Measurements from ENCODE around the gene CSNK1D. TPM values are rescaled to one million over a fixed set of nuclear protein-coding genes. Genes with fewer than 3 reads are reported as not detected.
"Not testable (repeated sequence)": the region's sequence is repeated elsewhere in the genome, so short reads cannot be mapped to it uniquely, and the experiment has no call there.

CSNK1D gene
- total RNA-seq, 2 experiments from 2014 or later = 116 TPM

DNA sequence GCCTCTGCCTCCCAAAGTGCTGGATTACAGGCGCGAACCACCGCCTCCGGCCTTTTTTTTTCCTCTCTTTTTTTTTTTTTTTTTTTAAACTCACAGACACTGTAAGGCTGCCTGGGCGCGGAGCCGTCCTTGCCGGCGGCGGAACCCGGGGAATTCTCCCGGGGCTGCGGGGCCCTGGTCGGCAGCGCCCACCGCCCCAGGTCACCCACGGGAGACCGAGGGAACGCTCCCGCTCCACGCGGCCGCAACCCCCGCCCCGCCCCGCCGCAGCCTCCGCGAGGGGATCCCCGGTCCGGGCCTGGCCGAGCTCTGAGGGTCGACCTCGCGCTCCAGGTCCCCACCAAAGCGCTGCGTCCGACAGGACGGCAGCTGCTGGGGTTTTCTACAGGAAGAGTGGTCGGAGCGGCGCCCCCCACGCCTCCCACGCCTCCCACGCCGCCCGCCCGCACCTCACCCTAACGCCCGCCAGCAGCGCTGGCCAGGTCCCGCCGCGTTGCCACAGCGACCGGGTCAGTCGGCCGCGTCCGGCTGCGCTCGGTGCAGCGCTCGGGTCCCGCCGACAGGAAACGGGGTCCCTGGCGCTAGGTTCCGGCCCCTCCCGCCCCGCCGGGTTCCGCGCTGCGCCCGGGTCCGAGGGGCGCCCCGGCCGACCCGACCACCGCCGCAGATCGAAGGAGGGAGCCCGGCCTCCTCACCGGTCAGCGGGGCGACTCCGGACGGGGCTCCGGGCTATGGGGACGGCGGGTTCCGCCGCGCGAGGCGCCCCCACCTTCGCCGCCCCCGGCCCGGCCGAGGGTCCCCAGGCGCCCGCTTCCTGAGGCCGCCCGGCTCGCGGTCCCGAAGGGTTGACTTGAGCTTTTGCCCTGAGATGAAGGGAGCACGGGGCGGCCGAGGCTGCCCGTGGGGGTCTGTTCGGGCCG is 60.9 kb downstream of the CSNK1D start, which contains the start of gene CCDC57:
Gene CCDC57, minus strand, starts transcription at position 512 of the 920 bp plus-strand sequence. CDS start 10,898 bp downstream, outside the sequence.
- H3K27me3 Mint-ChIP-seq = no peaks in the 10 kb centered on the region
- peaks cover 43% of the 10 kb centered on the region for H3K4me1 Mint-ChIP-seq
- ChIA-PET CTCF (interaction anchor here (0.9 to 1.2 kb wide), 3 partner anchors 24 to 182 kb away, joined by 3 to 4 read pairs (median 3); no protein-coding TSS in a partner anchor), POLR2A (interaction anchor here (0.7 to 3.5 kb wide), 9 partner anchors 9 to 61 kb away, joined by 3 to 27 read pairs (median 4); partner anchors contain the start of genes CSNK1D and SLC16A3)
- no peaks in the 10 kb centered on the region for H3K9me3 Mint-ChIP-seq
- H3K27ac Mint-ChIP-seq = peak within 1 kb of the TSS; percentile 52
- peak within 1 kb of the TSS; percentile 77 for H3K4me3 Mint-ChIP-seq
- peaks cover 2% of the 10 kb centered on the region for H3K36me3 Mint-ChIP-seq (ENCODE audit: low read depth)
- peak; percentile 77 for DNase-seq

DNA sequence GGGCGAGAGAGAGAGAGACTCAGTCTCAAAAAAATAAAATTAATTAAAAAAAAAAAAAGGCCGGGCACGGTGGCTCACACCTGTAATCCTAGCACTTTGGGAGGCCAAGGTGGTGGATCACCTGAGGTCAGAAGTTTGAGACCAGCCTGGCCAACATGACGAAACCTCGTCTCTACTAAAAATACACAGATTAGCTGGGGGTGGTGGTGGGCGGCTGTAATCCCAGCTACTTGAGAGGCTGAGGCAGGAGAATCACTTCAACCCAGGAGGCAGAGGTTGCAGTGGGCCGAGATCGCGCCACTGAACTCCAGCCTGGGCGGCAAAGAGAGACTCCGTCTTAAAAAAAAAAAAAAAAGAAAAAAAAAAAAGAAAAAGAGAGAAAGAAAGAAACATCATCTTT is 62.8 kb downstream of the CSNK1D start:
- POLR2A ChIA-PET; H3K9me3 Mint-ChIP-seq; H3K27ac Mint-ChIP-seq; H3K27me3 Mint-ChIP-seq; CTCF ChIA-PET; H3K36me3 Mint-ChIP-seq (ENCODE audit: low read depth); H3K4me3 Mint-ChIP-seq; DNase-seq: not testable (repeated sequence)
- peaks cover 42% of the 10 kb centered on the region for H3K4me1 Mint-ChIP-seq

DNA sequence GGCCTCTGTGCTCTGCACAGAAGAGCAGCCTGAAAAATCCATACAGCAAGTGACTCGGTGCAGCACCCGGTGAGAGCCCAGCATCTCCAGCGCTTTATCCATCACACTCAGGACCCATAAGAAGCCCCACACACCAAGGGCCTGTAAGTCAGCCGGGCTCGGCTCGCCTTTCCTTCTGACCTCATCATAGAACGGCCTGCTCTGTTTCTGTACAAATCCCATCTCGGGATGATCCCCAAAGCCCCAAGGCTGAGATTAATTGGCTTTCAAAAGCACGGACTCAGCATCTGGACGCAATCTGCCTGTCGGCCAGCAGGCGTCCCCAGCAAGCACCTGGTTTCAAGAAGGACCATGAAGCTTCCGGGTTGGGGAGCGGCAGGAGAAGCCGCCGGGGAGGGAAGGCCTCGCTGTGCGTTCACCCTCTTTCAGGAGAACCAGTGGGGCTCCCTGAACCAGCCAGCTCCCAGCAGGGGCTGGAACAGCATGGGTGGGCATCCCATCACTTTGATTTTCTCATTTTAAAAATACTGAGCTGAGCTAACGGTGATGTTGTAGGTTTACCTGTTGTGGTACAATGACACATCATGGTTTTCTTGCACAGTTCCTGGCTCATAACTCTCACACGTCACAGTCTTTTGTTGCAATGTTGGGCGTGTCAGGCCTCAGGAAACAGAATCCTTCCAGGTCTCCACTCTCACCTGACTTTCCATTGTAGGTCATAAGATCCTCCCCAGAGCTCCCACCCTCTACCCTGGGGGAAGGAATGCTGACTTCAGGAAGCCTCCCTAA is 67.6 kb downstream of the CSNK1D start:
- ChIA-PET CTCF (interaction anchor here (0.6 to 1.5 kb wide), 17 partner anchors 8 to 510 kb away, joined by 3 to 11 read pairs (median 5); partner anchors contain the start of genes CENPX, DCXR, FN3KRP and LRRC45), POLR2A (interaction anchor here (0.6 to 2.6 kb wide), 20 partner anchors 9 to 280 kb away, joined by 3 to 27 read pairs (median 4); partner anchors contain the start of genes CSNK1D, DCXR, RAC3 and SECTM1)
- Mint-ChIP-seq H3K36me3 (ENCODE audit: low read depth) (peaks cover 8% of the 10 kb centered on the region), H3K27ac (peak overlapping the region; percentile 92), H3K27me3 (no peaks in the 10 kb centered on the region), H3K4me1 (peaks cover 46% of the 10 kb centered on the region), H3K4me3 (peak overlapping the region; percentile 31), H3K9me3 (no peaks in the 10 kb centered on the region)
- peak; percentile 86 for DNase-seq

DNA sequence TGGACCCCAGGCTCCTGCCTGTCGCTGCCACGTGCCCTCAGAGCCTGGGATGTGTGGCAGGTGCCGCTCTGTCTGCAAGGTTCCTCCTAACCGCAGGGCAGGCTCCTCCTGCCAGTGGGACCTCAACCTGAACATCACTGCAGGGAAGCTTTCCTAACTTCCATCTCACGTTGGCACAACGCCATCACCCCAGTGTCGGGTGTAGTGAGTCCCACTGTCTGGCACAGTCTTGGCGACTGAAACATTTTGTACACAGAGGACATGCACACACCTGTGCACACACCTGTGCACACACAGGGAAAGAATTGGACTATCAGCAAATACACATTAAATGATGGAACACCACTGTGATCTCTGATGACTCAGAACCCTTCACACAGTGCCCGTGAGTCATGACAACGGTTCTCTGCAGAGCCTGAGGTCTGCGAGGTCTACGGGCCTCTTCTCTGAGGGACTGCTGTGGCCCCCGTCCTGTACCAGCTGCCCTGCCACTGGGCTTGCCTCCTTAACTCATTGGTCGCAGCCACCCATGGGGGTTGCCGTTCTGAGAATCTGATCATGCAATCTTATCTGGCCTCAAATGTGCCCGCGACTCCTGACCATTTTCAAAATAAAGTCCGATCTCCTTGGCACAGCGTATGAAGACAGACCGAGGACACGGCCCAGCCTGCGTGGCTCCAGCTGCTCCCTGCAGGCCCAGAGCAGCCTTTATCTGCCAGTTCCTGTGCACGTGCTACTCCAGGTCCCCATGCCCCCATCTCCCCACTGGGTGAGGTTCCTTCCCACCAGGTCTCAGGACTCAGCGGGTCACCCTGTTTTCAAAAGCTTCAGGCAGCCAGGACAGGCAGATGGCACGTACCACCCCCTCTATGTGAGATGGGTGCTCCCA is 68.4 kb downstream of the CSNK1D start:
- peaks cover 55% of the 10 kb centered on the region for H3K4me1 Mint-ChIP-seq

DNA sequence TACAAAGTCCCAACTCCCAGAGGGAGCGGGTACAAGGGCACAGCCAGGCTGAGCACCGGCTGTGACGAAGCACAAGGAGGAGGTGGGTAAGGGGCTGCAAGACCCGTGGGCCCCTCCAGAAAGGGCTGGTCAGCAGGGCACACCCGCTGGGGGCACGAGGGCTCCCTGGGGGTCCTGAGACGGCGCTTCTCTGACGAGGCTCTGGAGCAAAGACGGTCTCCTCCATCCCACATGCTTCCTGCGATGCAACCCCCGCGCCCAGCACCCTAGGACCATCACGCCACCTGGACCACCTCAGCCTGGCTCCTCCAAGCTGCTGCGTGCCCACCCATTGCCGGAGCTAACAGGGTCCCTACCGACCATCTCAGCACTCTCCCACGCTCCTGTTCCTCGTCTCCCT is 69.6 kb downstream of the CSNK1D start:
- H3K4me3 Mint-ChIP-seq = no peak overlapping the region
- POLR2A ChIA-PET = interaction anchor here (1.2 kb wide), 1 partner anchor 88 kb away, joined by 3 read pairs; no protein-coding TSS in a partner anchor

More for the DNA sequence above, 68.4 kb downstream of the CSNK1D start:
- ChIA-PET CTCF (interaction anchor here (0.8 to 1.2 kb wide), 7 partner anchors 10 to 117 kb away, joined by 3 to 11 read pairs (median 5); partner anchors contain the start of gene SLC16A3), POLR2A (interaction anchor here (0.8 to 2.6 kb wide), 17 partner anchors 9 to 279 kb away, joined by 3 to 27 read pairs (median 4); partner anchors contain the start of genes CSNK1D, DCXR, RAC3 and SLC16A3)
- no peak overlapping the region for H3K4me3 Mint-ChIP-seq
- H3K9me3 Mint-ChIP-seq = no peaks in the 10 kb centered on the region
- H3K27ac Mint-ChIP-seq = peak overlapping the region; percentile 92
- H3K36me3 Mint-ChIP-seq (ENCODE audit: low read depth) = peaks cover 8% of the 10 kb centered on the region
- H3K27me3 Mint-ChIP-seq = no peaks in the 10 kb centered on the region
- no peak for DNase-seq

DNA sequence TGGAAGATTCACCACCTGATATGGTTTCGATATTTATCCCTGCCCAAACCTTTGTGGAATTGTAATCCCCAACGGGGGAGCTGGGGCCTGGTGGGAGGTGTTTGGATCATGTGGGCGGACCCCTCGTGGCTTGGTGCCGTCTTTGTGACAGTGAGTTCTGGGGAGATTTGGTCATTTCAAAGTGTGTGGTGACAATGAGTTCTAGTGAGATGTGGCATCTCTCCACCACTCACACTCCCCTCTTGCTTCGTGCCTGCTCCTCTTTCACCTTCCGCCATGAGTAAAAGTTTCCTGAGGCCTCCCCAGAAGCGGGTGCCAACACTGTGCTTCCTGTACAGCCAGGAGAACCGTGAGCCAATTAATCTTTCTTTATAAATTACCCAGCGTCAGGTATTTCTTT is 70.5 kb downstream of the CSNK1D start:
- Mint-ChIP-seq H3K4me3 (no peak overlapping the region), H3K36me3 (ENCODE audit: low read depth) (peaks cover 16% of the 10 kb centered on the region), H3K27me3 (no peaks in the 10 kb centered on the region), H3K4me1 (peaks cover 72% of the 10 kb centered on the region), H3K27ac (peak overlapping the region; percentile 34), H3K9me3 (no peaks in the 10 kb centered on the region)
- ChIA-PET CTCF (interaction anchor here (1.4 kb wide), 1 partner anchor 9 kb away, joined by 3 read pairs; no protein-coding TSS in a partner anchor), POLR2A (interaction anchor here (0.8 to 1.2 kb wide), 2 partner anchors 26 to 89 kb away, joined by 3 read pairs; partner anchors contain the start of gene SLC16A3)
- no peak for DNase-seq

More for the DNA sequence above, 69.6 kb downstream of the CSNK1D start:
- Mint-ChIP-seq H3K27ac (no peak overlapping the region), H3K27me3 (no peaks in the 10 kb centered on the region), H3K4me1 (peaks cover 65% of the 10 kb centered on the region), H3K9me3 (no peaks in the 10 kb centered on the region), H3K36me3 (ENCODE audit: low read depth) (peaks cover 11% of the 10 kb centered on the region)
- DNase-seq = no peak
- CTCF ChIA-PET = interaction anchor here (0.8 to 1.4 kb wide), 2 partner anchors 10 to 31 kb away, joined by 3 read pairs; no protein-coding TSS in a partner anchor

DNA sequence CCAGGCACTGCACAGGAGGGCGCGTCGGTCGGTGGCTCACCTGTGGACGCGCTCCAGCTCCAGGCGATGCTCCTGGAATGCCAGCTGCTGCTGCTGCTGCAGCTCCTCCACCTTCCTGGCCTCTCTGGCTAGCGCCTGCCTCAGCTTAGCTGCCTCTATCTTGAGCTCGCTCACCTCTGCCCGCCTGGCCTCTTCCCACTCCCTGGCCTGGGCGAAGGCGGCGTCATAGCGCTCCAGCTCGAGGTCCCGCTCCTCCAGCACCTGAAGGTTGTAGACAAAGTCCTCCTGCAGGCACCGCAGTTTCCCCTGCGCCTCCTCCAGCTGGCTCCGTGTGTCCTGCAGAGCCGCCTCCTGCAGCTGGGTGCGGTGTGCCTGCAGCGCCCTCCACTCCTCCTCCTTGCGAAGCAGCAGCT is 72.0 kb downstream of the CSNK1D start:
- ChIA-PET POLR2A (interaction anchor here (0.8 to 3.0 kb wide), 8 partner anchors 9 to 115 kb away, joined by 3 to 20 read pairs (median 5); partner anchors contain the start of genes CCDC57 and SLC16A3), CTCF (interaction anchor here (3.0 kb wide), 1 partner anchor 27 kb away, joined by 7 read pairs; the partner anchor contains the start of gene SLC16A3)
- Mint-ChIP-seq H3K9me3 (no peaks in the 10 kb centered on the region), H3K4me3 (no peak overlapping the region), H3K27me3 (no peaks in the 10 kb centered on the region), H3K27ac (peak overlapping the region; percentile 26), H3K4me1 (peaks cover 70% of the 10 kb centered on the region), H3K36me3 (ENCODE audit: low read depth) (peaks cover 12% of the 10 kb centered on the region)
- DNase-seq = no peak

DNA sequence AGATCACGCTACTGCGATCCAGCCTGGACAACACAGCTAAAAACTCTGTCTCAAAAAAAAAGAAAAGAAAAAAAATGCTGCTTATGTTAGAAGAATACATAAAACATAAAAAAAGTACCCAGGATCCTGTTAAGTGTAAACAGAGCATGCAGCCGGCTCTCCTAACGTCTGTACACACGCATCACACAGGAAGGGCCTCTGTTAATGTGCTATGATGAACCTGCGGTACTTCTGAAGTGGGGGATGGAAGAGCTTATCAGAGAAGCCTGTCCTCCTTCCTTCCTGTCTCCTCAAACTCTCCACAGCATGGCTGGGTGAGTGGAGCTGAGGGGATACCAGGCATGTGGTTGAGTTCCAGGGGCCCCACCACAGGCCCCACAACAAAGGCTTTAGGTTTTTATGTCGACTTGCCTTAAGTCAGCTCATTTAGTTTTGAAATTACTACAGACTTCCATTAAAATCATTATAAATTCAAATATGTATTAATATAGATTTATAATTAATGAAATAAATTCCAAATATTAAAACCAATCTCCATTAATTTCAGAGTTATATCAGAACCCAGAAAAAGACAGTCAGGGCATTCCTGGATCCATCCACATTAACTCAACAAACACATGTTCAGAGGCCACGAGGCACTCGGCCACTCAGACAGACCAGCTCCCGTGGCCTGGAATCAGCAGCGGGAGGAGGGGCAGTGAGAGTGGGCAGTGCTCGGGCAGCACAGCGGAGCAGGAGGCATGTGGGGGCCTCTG is 72.6 kb downstream of the CSNK1D start:
- Mint-ChIP-seq H3K27ac (peak overlapping the region; percentile 76), H3K4me1 (peaks cover 66% of the 10 kb centered on the region), H3K9me3 (no peaks in the 10 kb centered on the region), H3K27me3 (no peaks in the 10 kb centered on the region), H3K4me3 (no peak overlapping the region), H3K36me3 (ENCODE audit: low read depth) (peaks cover 11% of the 10 kb centered on the region)
- ChIA-PET POLR2A (interaction anchor here (0.6 to 3.0 kb wide), 11 partner anchors 9 to 135 kb away, joined by 3 to 20 read pairs (median 4); partner anchors contain the start of genes CCDC57 and SLC16A3), CTCF (interaction anchor here (1.0 to 3.0 kb wide), 3 partner anchors 28 to 170 kb away, joined by 3 to 7 read pairs (median 4); partner anchors contain the start of gene SLC16A3)
- DNase-seq = peak; percentile 67

DNA sequence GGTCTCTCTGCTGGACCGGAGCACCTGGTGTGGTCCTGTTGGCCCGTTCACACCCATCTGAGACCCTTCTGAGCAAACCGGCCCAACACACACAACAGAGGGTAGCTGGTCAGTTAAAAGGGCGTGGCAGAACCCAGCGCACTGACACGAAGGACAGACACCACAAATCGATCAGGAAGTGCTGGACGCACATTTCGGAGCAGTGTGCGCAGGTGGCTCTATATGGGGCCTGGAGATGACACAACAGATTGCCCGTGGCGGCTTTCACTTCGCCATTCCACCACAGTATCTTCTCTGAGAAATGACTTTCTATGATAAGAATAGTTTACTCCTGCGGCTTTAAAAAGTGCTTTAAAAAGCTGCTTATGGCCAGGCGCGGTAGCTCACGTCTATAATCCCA is 73.4 kb downstream of the CSNK1D start:
- no peak overlapping the region for H3K4me3 Mint-ChIP-seq
- ChIA-PET POLR2A (interaction anchor here (0.7 to 3.0 kb wide), 5 partner anchors 29 to 97 kb away, joined by 3 to 20 read pairs (median 3); partner anchors contain the start of gene SLC16A3), CTCF (interaction anchor here (1.0 to 3.0 kb wide), 3 partner anchors 29 to 169 kb away, joined by 3 to 7 read pairs (median 4); partner anchors contain the start of gene SLC16A3)
- peaks cover 17% of the 10 kb centered on the region for H3K36me3 Mint-ChIP-seq (ENCODE audit: low read depth)
- H3K27me3 Mint-ChIP-seq = no peaks in the 10 kb centered on the region
- peak overlapping the region; percentile 76 for H3K27ac Mint-ChIP-seq
- no peak for DNase-seq
- H3K9me3 Mint-ChIP-seq = no peaks in the 10 kb centered on the region
- H3K4me1 Mint-ChIP-seq = peaks cover 58% of the 10 kb centered on the region

DNA sequence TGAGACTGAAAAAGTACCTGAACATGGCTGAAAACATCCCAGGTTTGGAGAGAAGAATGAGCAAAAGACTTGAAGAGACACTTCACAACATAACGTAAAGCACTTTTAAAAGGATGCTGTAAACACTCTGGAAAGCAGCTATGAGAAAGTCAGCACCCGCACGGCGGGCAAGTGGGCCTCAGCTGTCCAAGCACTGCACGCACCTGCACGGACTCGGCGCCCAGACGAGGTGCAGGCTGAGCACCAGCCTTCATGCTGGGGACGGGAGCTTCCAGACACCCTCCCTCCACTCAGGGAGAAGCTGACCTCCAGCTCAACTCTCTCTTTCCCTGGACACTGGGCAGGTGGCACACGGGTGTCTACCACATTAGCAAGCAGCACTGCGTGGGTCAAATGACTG is 74.0 kb downstream of the CSNK1D start:
- CTCF ChIA-PET = interaction anchor here (0.7 to 3.0 kb wide), 4 partner anchors 10 to 169 kb away, joined by 3 to 7 read pairs (median 4); partner anchors contain the start of genes DCXR and SLC16A3
- POLR2A ChIA-PET = interaction anchor here (1.1 to 3.0 kb wide), 2 partner anchors 29 to 98 kb away, joined by 3 to 14 read pairs; partner anchors contain the start of gene SLC16A3
- no peak for DNase-seq
- Mint-ChIP-seq H3K36me3 (ENCODE audit: low read depth) (peaks cover 22% of the 10 kb centered on the region), H3K4me1 (peaks cover 52% of the 10 kb centered on the region), H3K9me3 (no peaks in the 10 kb centered on the region), H3K27me3 (no peaks in the 10 kb centered on the region), H3K4me3 (no peak overlapping the region), H3K27ac (peak overlapping the region; percentile 35)
